ENCODE results near the gene PLP1.
A peak's percentile ranks its signal among the peaks of the same experiment; 100 is the strongest.

Gene PLP1

DNA sequence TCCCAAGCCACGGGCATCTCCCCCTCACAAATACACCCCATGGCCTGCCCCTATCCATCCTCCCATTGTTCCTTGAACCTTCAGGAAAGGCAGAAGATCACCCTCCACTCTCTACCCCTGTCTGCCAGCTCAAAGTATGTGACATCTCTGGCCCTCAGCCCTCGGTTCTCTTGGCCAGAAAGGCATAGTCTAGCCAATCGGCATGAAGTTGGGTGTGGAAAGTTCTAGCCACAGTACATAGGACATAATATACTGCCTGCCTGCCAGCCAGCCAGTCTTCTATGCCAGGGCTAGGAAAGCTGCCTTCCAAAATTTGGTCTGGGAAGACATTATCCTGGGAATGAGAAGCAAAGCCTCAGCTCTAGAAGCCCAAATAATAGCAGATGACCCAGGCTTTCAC, 3.2 kb upstream of the PLP1 start:
- DNase-seq (ENCODE audit: insufficient read length, low spot score) (no peak), FAIRE-seq (no peak)
- no peak for TF ChIP-seq POLR2A (IDR thresholded peaks at IDR 0.05; ENCODE audit: low read depth, low read length)

DNA sequence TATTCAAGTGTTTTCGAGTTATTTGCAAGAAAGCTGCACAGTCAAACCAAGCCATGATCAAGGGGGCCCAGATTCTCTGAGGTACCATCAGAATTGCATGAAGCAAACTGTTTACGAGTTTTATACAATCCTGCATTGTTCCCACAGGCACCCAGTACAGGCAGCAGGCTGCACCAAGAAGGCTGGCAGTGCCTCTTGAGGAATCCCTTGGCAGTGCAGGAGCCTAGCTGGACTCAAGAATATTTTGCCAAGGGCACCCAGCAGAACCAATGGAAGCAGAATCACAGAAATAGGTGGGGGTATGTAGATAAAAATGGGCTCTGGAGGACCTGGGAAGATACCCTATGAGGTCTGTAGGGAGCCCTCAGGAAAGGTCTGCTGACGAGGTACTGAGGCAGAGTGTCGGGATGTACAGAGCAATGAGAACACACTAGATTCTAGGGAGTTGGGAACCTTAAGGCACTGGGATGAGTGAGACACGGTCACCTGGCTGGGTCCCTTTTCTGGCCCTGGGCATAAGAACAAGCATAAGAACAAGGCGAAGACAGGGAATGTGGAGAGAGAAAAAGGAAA, 2.5 kb upstream of the PLP1 start:
- peak; percentile 62 for FAIRE-seq
- TF ChIP-seq POLR2A (IDR thresholded peaks at IDR 0.05; ENCODE audit: low read depth, low read length): no peak
- DNase-seq (ENCODE audit: insufficient read length, low spot score): peak; percentile 32

DNA sequence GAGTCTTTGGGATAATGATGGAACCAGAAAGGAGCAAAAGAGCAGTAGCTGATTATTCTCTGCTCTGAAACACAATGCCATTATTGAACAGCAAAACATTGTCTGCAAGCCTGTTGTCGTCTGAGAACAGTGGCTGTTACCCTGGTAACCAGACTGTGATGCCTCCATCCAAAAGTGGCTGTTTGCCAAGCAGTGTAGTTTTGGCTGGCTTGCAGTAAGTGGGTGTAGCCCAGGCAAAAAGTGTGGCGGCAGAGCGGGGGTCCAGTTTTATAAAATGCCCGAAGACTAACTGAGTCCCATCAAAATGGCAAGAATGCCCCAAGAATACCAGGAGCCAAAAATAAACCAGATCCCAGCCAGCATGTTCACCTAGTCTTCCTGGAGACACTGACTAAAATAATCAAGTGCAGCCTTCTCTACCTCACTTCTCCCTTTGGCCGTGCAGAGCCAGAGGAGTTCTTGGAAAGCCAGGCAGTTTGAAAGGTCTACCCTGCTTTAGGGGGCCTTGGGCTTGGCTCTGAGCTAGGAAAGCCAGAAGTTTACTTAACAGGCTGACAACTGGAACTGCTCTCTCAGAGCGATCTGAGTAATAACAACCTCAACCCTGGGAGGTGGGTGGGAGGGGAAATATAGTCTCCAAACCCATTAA, 2.6 kb downstream of the PLP1 start:
- no peak for TF ChIP-seq POLR2A (IDR thresholded peaks at IDR 0.05; ENCODE audit: low read depth, low read length)
- DNase-seq (ENCODE audit: insufficient read length, low spot score) (no peak), FAIRE-seq (no peak)

GRCh38 chrX:103780336-103781061, 3.9 kb downstream of the PLP1 start:
- FAIRE-seq: no peak
- no peak for TF ChIP-seq POLR2A (IDR thresholded peaks at IDR 0.05; ENCODE audit: low read depth, low read length)
- no peak for DNase-seq (ENCODE audit: insufficient read length, low spot score)

DNA sequence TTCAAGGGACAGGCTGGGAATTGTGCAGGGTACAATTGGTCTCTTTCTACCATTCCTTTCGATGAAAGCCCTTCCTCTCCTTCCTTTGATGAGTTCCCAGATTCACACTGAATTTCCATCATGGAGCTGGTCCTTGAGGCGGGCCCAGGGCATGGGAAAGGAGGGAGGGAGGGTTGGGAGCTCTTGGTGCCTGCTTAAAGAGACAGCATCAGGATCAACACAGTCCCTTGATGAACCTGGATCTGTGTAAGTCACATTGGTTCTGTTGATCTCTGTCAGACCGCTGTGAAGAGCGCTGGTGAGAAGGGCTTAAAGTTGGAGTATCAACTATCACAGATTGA, 4.4 kb downstream of the PLP1 start:
- no peak for FAIRE-seq
- no peak for TF ChIP-seq POLR2A (IDR thresholded peaks at IDR 0.05; ENCODE audit: low read depth, low read length)
- no peak for DNase-seq (ENCODE audit: insufficient read length, low spot score)

- FAIRE-seq (no peak), DNase-seq (ENCODE audit: insufficient read length, low spot score) (no peak)
- TF ChIP-seq POLR2A (IDR thresholded peaks at IDR 0.05; ENCODE audit: low read depth, low read length): no peak
Observed at GRCh38 chrX:103781706-103782105, 5.1 kb downstream of the PLP1 start.

- FAIRE-seq: no peak
- no peak for TF ChIP-seq POLR2A (IDR thresholded peaks at IDR 0.05; ENCODE audit: low read depth, low read length)
- DNase-seq (ENCODE audit: insufficient read length, low spot score): no peak
Observed at GRCh38 chrX:103782640-103783039, 6.0 kb downstream of the PLP1 start.

GRCh38 chrX:103783196-103783595, 6.6 kb downstream of the PLP1 start:
- FAIRE-seq (no peak), DNase-seq (ENCODE audit: insufficient read length, low spot score) (no peak)
- no peak for TF ChIP-seq POLR2A (IDR thresholded peaks at IDR 0.05; ENCODE audit: low read depth, low read length)

GRCh38 chrX:103783971-103784370, 7.3 kb downstream of the PLP1 start:
- FAIRE-seq (no peak), DNase-seq (ENCODE audit: insufficient read length, low spot score) (no peak)
- no peak for TF ChIP-seq POLR2A (IDR thresholded peaks at IDR 0.05; ENCODE audit: low read depth, low read length)

- TF ChIP-seq POLR2A (IDR thresholded peaks at IDR 0.05; ENCODE audit: low read depth, low read length): no peak
- FAIRE-seq (no peak), DNase-seq (ENCODE audit: insufficient read length, low spot score) (no peak)
Observed at GRCh38 chrX:103789004-103789403, 12.4 kb downstream of the PLP1 start.

- DNase-seq (ENCODE audit: insufficient read length, low spot score) (no peak), FAIRE-seq (no peak)
- no peak for TF ChIP-seq POLR2A (IDR thresholded peaks at IDR 0.05; ENCODE audit: low read depth, low read length)
Observed at GRCh38 chrX:103791228-103791627, 14.6 kb downstream of the PLP1 start.

- no peak for DNase-seq (ENCODE audit: insufficient read length, low spot score)
- no peak for TF ChIP-seq POLR2A (IDR thresholded peaks at IDR 0.05; ENCODE audit: low read depth, low read length)
- no peak for FAIRE-seq
Observed at GRCh38 chrX:103791826-103792485, 15.3 kb downstream of the PLP1 start.

DNA sequence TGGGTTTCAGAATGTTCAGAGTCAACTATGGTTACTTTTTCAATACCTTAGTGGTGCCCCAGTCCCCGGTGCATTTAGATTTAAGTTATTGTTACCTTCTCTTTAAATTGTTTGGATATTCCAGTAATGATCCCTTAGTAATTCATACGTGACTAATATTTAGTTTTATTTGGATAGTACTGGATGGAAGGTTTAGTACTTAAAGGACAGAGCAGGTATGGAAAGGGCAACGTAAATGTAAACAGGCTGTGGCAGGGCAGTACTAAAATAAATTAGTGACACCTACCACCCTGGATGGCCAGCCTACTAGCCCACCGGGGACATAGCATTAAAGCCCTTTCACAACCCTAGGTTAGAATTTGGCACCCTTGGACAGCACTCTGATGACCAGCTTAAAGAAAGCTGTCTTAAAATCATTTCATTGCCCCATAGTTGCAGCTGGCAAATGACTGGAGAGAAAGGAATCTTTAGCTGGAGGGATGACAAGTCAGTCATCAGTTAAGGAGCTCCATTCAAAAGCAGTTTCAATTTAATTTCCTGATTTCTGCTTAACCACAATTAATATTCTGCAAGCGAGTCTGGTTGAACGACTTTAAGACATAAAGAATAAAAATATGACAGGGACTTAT, 16.4 kb downstream of the PLP1 start:
- TF ChIP-seq POLR2A (IDR thresholded peaks at IDR 0.05; ENCODE audit: low read depth, low read length): no peak
- DNase-seq (ENCODE audit: insufficient read length, low spot score) (peak; percentile 18), FAIRE-seq (peak; percentile 52)

GRCh38 chrX:103793545-103793940, 16.9 kb downstream of the PLP1 start:
- FAIRE-seq (no peak), DNase-seq (ENCODE audit: insufficient read length, low spot score) (no peak)
- TF ChIP-seq POLR2A (IDR thresholded peaks at IDR 0.05; ENCODE audit: low read depth, low read length): no peak
